ENCODE data around the gene TEX26.

Gene TEX26

GRCh38 chr13:30972888-30973377 lies 40.5 kb downstream of the TEX26 start:
- DNase-seq (ENCODE audit: low spot score) = no peak
- H3K27ac ChIP-seq = no peak overlapping the region
- no peak for TF ChIP-seq CTCF (IDR thresholded peaks at IDR 0.05)
- no peak overlapping the region for H3K4me3 ChIP-seq

GRCh38 chr13:30974350-30974749 lies 41.9 kb downstream of the TEX26 start:
- no peak for DNase-seq (ENCODE audit: low spot score)
- TF ChIP-seq CTCF (IDR thresholded peaks at IDR 0.05) = no peak
- H3K4me3 ChIP-seq = no peak overlapping the region

GRCh38 chr13:30976025-30976424 lies 43.6 kb downstream of the TEX26 start:
- no peak for DNase-seq (ENCODE audit: low spot score)
- Histone ChIP-seq H3K27ac (no peak overlapping the region), H3K4me3 (no peak overlapping the region)
- no peak for TF ChIP-seq CTCF (IDR thresholded peaks at IDR 0.05)

More at GRCh38 chr13:30974350-30974749, 41.9 kb downstream of the TEX26 start:
- no peak overlapping the region for H3K27ac ChIP-seq

- Histone ChIP-seq H3K27ac (no peak overlapping the region), H3K4me3 (no peak overlapping the region)
- TF ChIP-seq CTCF (IDR thresholded peaks at IDR 0.05) = peak; percentile 20
- DNase-seq (ENCODE audit: low spot score) = no peak
These were observed 46.8 kb downstream of the TEX26 start for GRCh38 chr13:30978981-30979956.

GRCh38 chr13:30982506-30982905 lies 50.0 kb downstream of the TEX26 start:
- no peak for TF ChIP-seq CTCF (IDR thresholded peaks at IDR 0.05)
- H3K27ac ChIP-seq = no peak overlapping the region
- no peak overlapping the region for H3K4me3 ChIP-seq
- no peak for DNase-seq (ENCODE audit: low spot score)

GRCh38 chr13:30982906-30983305 lies 50.5 kb downstream of the TEX26 start:
- Histone ChIP-seq H3K27ac (no peak overlapping the region), H3K4me3 (no peak overlapping the region)
- TF ChIP-seq CTCF (IDR thresholded peaks at IDR 0.05) = no peak
- DNase-seq (ENCODE audit: low spot score) = no peak

- no peak overlapping the region for H3K27ac ChIP-seq
- DNase-seq (ENCODE audit: low spot score) = no peak
- no peak for TF ChIP-seq CTCF (IDR thresholded peaks at IDR 0.05)
- H3K4me3 ChIP-seq = no peak overlapping the region
These were observed 51.0 kb downstream of the TEX26 start for GRCh38 chr13:30983431-30983830.
